HepG2 (cell line): ENCODE data around the gene RFTN1.

Experiments used
- SMC3 ChIP-seq: IDR thresholded peaks from 2 replicates; pipeline ENCODE4 v1.6.1; 2011; ENCODE audit warnings: low read length, improper control_type of control experiment
- STAG1 ChIP-seq: sonication (generic); formaldehyde crosslinking; IDR thresholded peaks from 2 replicates; pipeline ENCODE4 v1.4.0; 2020; ENCODE audit warnings: missing genetic modification reagents

- TF ChIP-seq STAG1 (CRISPR knock-in tag) (no peak), SMC3 (no peak)
These were observed 174.5 kb downstream of the RFTN1 start for GRCh38 chr3:16338999-16339398.
